ENCODE measurements around the gene SMG6. TPM values are rescaled to one million over a fixed set of nuclear protein-coding genes. Genes with fewer than 3 reads are reported as not detected.

Gene SMG6
- total RNA-seq, 4 donors from 2014 or later, result 13.3 to 74.9 (median 41.6) TPM

GRCh38 chr17:2343421-2343820 lies 39.8 kb upstream of the SMG6 start:
- H3K4me3 ChIP-seq, result no peak overlapping the region
- no peaks in the 10 kb centered on the region for H3K27me3 ChIP-seq
- intact Hi-C loops (cut with DNase I; ENCODE audit: low total_unique reads), result no loop called here
- no peaks in the 10 kb centered on the region for H3K9me3 ChIP-seq
- H3K4me1 ChIP-seq, result no peaks in the 10 kb centered on the region
- H3K36me3 ChIP-seq, result no peaks in the 10 kb centered on the region
- DNase-seq, result no peak
- TF ChIP-seq POLR2A (IDR thresholded peaks at IDR 0.05), result no peak
- TF ChIP-seq, protein P1, sequence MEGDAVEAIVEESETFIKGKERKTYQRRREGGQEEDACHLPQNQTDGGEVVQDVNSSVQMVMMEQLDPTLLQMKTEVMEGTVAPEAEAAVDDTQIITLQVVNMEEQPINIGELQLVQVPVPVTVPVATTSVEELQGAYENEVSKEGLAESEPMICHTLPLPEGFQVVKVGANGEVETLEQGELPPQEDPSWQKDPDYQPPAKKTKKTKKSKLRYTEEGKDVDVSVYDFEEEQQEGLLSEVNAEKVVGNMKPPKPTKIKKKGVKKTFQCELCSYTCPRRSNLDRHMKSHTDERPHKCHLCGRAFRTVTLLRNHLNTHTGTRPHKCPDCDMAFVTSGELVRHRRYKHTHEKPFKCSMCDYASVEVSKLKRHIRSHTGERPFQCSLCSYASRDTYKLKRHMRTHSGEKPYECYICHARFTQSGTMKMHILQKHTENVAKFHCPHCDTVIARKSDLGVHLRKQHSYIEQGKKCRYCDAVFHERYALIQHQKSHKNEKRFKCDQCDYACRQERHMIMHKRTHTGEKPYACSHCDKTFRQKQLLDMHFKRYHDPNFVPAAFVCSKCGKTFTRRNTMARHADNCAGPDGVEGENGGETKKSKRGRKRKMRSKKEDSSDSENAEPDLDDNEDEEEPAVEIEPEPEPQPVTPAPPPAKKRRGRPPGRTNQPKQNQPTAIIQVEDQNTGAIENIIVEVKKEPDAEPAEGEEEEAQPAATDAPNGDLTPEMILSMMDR (IDR thresholded peaks at IDR 0.05), result no peak
- H3K27ac ChIP-seq, result no peak overlapping the region

GRCh38 chr17:2338315-2338657 lies 34.7 kb upstream of the SMG6 start:
- Histone ChIP-seq H3K36me3 (no peaks in the 10 kb centered on the region), H3K9me3 (no peaks in the 10 kb centered on the region), H3K4me1 (peaks cover 0 to 5% of the 10 kb centered on the region in 2 donors), H3K4me3 (peak overlapping the region; percentile 85 to 97), H3K27ac (peak overlapping the region; percentile 79 to 90), H3K27me3 (no peaks in the 10 kb centered on the region)
- intact Hi-C loops (cut with DNase I; ENCODE audit: low total_unique reads), result no loop called here
- TF ChIP-seq, protein P1 (IDR thresholded peaks at IDR 0.05), result no peak
- no peak for TF ChIP-seq POLR2A (IDR thresholded peaks at IDR 0.05)
- no peak for DNase-seq

- peak overlapping the region; percentile 79 to 90 for H3K27ac ChIP-seq
- no peaks in the 10 kb centered on the region for H3K36me3 ChIP-seq
- TF ChIP-seq, protein P1 (IDR thresholded peaks at IDR 0.05), result no peak
- TF ChIP-seq POLR2A (IDR thresholded peaks at IDR 0.05), result peak in 1 of 2 donors; percentile 37
- H3K9me3 ChIP-seq, result no peaks in the 10 kb centered on the region
- peaks cover 0 to 5% of the 10 kb centered on the region in 2 donors for H3K4me1 ChIP-seq
- intact Hi-C loops (cut with DNase I; ENCODE audit: low total_unique reads), result no loop called here
- DNase-seq, result peak; percentile 54 to 63
- peak overlapping the region; percentile 85 to 97 for H3K4me3 ChIP-seq
- no peaks in the 10 kb centered on the region for H3K27me3 ChIP-seq
These were observed 34.1 kb upstream of the SMG6 start for GRCh38 chr17:2337544-2338314.

DNA sequence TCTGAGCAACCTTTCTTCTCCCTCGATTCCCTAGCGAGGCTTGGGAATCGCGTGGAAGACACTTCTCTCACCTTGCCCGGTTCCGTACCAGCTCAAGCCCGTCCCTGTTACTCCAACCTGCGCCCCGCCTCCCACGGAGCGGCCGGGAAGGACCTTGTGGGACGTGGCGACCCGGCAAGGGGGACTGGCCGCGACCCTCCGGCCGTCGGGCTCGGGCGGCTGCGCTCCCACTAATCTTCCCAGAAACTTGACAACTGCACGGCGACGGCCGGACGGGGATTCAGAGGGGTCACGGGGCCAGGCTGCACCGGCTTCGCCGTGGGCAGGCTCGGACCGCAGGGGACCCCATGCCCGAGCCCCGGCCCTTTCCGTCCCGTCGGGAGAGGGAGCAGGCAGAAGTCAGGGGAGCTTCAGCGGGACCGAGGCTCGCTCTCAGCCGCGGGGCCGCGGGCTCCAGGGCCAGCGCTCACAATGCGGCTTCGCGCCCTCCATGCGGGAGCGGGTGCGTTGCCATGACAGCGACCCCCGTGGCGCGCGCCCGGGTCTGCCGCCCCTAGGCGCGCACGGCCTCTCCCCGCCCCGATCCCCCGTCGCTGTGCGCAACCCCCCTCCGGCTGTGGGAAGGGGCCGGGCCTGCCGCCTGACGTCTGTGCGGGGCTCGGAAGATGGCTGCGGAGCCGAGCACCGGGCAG lies 33.4 kb upstream of the SMG6 start, which contains the start of gene SGSM2:
Gene SGSM2, plus strand, starts transcription at position 650 of the 692 bp plus-strand sequence. CDS start 188 bp downstream, outside the sequence.
- peak within 1 kb of the TSS; percentile 79 to 90 for H3K27ac ChIP-seq
- intact Hi-C loops (cut with DNase I; ENCODE audit: low total_unique reads), result no loop called here

More for the DNA sequence above, 33.4 kb upstream of the SMG6 start, which contains the start of gene SGSM2:
- Histone ChIP-seq H3K27me3 (no peaks in the 10 kb centered on the region), H3K4me3 (peak within 1 kb of the TSS; percentile 85 to 97), H3K36me3 (no peaks in the 10 kb centered on the region), H3K9me3 (no peaks in the 10 kb centered on the region), H3K4me1 (peaks cover 0 to 5% of the 10 kb centered on the region in 2 donors)
- DNase-seq, result peak; percentile 45 to 66
- TF ChIP-seq, protein P1 (IDR thresholded peaks at IDR 0.05), result no peak
- no peak for TF ChIP-seq POLR2A (IDR thresholded peaks at IDR 0.05)

All from uterus (tissue), 4 donors.